GM19395 (cell line): ENCODE data around the gene RAB14.

Experiments
- ATAC-seq: cut with Tn5 transposase; IDR thresholded peaks from one replicate; pipeline ENCODE4 v1.9.1; 2021; ENCODE audit warnings: mild to moderate bottlenecking, moderate library complexity; ENCODE audit not compliant: unreplicated experiment

RAB14 gene

GRCh38 chr9:121220996-121221663 is 19.5 kb upstream of the RAB14 start:
- ATAC-seq: no peak

- no peak for ATAC-seq
These were observed 17.9 kb upstream of the RAB14 start for GRCh38 chr9:121219530-121219929.

- no peak for ATAC-seq
These were observed 16.8 kb upstream of the RAB14 start for GRCh38 chr9:121218357-121219027.

GRCh38 chr9:121217609-121218292 is 16.1 kb upstream of the RAB14 start:
- peak; percentile 60 for ATAC-seq

- no peak for ATAC-seq
These were observed 14.7 kb upstream of the RAB14 start for GRCh38 chr9:121216271-121216805.

- ATAC-seq: no peak
These were observed 12.3 kb upstream of the RAB14 start for GRCh38 chr9:121214005-121214404.

GRCh38 chr9:121213136-121213806 is 11.6 kb upstream of the RAB14 start:
- ATAC-seq: no peak

- no peak for ATAC-seq
These were observed 8.9 kb upstream of the RAB14 start for GRCh38 chr9:121210536-121210935.

GRCh38 chr9:121207371-121207940 is 5.8 kb upstream of the RAB14 start:
- ATAC-seq: peak; percentile 91

GRCh38 chr9:121206516-121207370 is 5.1 kb upstream of the RAB14 start:
- ATAC-seq: peak; percentile 40

GRCh38 chr9:121204611-121205010 is 2.9 kb upstream of the RAB14 start:
- ATAC-seq: no peak

- no peak for ATAC-seq
These were observed 2.5 kb upstream of the RAB14 start for GRCh38 chr9:121204121-121204520.

- peak; percentile 21 for ATAC-seq
These were observed 478 bp downstream of the RAB14 start for GRCh38 chr9:121201045-121201737.

GRCh38 chr9:121200356-121200755 is 1.3 kb downstream of the RAB14 start:
- ATAC-seq: no peak

- no peak for ATAC-seq
These were observed 1.7 kb downstream of the RAB14 start for GRCh38 chr9:121199921-121200320.

- ATAC-seq: no peak
These were observed 3.1 kb downstream of the RAB14 start for GRCh38 chr9:121198512-121199042.

GRCh38 chr9:121197132-121197531 is 4.5 kb downstream of the RAB14 start:
- no peak for ATAC-seq

GRCh38 chr9:121196389-121196788 is 5.3 kb downstream of the RAB14 start:
- ATAC-seq: peak; percentile 35

GRCh38 chr9:121194730-121195129 is 6.9 kb downstream of the RAB14 start:
- ATAC-seq: no peak
